Activated CD4-positive, alpha-beta T cell treated with anti-CD3 and anti-CD28 coated beads, Interleukin-2, amount 50 U/mL, for 48 hours (primary cell): ENCODE results near the gene SH3GL3.

Experiments used
- DNase-seq, 2 experiments: peaks; one replicate each; pipeline ENCODE4 v3.0.0-alpha.2; 2020

SH3GL3 gene

DNA sequence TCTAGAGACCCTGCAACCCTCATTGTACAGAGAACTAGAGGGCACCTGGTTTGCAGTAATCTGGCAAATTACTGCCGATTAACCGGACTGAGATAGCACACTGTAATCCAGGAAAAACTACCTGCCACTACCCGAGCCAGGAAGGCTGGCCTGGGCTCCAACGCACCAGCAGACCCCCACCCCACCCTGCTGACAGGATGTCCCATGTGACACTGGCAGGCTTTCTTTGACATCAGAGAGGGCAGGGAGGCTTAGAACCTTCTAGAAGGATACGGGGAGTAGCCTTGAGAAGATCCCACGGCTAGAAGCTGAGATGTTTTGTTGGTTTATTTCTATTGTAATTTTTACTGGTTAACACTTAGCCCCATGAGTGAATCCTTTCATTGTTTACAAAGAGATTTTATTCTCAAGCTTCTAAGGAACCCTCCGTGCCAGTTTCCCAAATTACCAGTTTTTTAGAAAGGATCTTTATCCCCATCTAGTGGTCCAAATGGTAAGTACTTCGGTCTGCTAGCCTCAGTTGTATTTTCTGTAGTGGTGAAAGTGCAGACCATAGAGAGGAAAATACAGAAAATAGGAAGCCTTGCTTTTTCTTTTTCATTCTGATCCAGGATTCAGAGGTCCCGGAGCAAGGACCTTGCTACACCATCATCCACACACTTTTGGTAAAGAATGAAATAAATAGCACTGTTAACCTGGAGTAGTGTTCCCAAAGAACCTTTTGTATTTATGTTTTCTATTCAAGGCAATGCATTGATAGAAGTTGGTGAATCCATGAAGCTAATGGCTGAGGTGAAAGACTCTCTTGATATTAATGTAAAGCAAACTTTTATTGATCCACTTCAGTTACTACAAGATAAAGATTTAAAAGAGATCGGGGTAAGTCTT lies 124.9 kb downstream of the SH3GL3 start:
- DNase-seq, result no peak

DNA sequence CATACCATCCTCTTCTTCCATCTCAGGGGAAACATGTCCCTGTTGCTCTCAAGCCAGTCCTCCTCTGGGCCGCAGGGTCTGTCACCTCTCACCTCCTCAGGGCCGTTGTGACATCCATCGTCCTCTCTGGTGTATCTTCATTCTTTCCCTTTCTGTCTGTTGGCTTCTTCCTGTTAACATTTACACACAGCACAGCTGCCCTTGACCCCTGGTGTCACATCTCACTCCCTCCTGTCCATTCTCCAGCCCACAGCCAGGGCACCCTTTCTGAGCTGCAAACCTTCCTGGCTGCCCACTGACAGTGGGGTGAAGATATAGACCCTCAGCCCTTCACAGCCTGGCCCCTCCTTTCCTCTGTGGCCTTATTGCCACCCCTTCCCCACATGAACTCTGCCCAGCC lies 127.2 kb downstream of the SH3GL3 start:
- no peak for DNase-seq

DNA sequence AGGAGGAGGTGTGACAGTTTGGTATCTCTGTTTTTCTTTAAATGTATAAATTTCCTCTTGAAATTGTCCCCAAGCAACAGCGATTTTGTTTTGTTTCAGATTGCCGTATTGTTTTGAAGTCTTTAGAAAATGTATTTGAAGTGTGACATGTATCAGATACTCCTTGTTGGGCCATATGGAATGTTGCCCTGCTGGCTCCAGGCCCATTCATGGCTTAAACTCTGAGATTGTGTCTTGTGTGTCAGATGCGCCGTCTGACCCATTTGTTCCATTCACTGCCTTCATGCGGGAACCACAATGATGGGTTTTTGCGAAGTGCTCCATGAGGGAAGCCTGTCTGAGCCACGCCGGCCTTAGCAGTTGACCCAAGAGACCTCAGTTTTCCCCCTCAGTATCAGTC lies 131.6 kb downstream of the SH3GL3 start:
- DNase-seq, result no peak

DNA sequence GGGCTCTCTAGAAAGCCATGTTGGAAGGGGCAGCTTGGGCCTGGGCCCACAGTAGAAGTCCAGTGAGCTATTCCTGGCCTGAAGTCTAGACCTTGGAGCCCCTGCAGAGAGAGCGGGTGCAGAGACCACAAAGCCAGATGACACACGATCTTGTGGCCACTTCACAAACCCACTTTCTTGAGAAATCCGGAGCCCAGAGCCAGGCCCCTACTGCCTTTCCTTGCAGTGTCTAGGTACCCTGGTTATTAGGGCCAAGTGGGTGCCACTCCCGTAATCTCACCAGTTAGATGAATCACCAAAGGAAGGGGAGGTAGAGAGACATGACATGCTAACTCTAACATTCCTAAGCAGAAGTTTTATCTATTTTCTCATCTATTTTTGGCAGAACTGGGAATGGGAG lies 134.2 kb downstream of the SH3GL3 start:
- no peak for DNase-seq

DNA sequence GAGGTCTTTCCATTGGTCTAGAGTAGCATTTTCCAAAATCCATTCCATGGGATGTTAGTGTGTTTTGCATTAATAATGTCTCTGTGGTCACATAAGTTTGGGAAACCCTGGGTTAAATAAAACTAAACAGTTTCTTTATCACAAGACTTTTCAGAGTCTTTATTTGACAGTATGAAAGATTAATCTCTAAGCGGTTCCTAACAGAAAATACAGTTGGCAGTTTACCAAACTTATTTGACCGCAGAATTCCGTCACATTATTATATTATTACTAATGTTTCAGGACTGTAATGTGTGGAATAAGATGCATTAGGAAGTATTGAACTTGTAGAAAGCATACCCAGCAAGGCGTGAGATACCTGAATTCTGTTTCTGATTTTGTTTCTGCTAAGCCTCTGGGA lies 135.2 kb downstream of the SH3GL3 start:
- no peak for DNase-seq

DNA sequence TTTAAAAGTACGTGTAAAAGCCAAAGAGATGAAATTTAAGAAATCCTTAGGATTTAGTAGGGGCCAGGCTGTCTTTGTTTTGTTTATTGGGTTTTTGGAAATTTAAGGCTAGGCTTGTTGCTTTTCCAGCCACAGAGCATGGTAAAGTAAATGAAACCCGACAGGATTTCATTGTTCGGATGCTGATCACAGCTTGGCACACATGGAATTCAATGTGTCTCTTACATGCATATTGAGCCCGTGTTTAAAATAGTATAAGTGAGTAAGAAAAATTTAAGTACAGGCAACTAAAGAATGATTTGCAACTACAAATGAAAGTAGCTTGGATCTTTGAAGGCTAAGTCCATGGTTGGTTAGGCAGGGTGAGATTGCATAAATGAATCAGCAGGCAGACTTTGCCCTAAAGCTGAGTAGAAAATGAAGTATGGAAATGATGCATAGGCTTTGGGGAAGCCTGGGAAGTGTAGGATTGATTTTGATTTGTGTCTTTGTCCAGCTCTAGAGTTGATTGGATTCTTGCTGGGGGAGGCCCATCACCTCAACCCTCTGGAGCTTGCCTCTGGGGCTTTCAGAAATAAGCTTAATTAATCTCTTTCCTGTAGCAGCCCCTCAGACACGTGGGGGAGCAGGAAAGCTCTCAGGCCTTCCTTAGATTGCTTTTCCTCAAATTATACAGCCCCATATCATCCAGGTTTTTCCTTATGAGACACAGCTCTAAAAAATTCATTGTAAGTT lies 138.6 kb downstream of the SH3GL3 start:
- DNase-seq, result no peak

DNA sequence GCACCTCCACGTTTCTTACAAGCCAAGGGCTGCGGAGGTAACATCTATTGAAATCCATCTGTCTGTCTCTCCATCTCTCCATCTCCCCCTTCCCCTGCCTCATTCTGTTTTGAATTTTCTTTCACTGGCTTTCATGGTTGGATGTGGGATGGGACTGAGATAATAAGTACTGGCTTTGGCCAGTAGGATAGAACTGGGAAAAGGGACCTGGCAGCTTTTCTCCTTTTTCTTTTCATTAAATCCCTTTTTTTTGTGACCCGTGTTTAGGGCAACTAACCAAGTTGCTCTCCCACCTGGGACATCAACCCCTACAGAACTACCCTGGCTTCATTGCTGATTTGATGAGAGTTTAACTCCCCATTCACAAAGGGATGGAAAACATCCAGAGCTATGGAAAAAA lies 139.9 kb downstream of the SH3GL3 start:
- DNase-seq, result no peak

DNA sequence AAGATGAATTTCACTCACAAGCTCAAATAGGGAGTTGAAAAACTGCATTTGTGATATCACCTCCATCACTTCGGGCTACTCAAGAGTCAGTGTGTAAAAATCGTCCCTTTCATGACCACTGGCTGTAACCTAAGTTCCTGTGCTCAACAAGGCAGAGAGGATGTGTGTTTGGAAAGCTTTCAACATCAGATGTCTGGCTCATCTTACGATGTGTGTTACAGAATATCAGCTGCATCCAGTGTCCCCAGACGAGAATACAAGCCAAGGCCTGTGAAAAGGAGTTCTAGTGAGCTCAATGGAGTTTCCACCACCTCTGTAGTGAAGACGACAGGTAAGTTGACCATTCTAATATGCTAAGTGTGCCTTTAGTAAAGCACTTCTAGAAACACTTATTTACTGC lies 141.3 kb downstream of the SH3GL3 start:
- DNase-seq, result no peak

DNA sequence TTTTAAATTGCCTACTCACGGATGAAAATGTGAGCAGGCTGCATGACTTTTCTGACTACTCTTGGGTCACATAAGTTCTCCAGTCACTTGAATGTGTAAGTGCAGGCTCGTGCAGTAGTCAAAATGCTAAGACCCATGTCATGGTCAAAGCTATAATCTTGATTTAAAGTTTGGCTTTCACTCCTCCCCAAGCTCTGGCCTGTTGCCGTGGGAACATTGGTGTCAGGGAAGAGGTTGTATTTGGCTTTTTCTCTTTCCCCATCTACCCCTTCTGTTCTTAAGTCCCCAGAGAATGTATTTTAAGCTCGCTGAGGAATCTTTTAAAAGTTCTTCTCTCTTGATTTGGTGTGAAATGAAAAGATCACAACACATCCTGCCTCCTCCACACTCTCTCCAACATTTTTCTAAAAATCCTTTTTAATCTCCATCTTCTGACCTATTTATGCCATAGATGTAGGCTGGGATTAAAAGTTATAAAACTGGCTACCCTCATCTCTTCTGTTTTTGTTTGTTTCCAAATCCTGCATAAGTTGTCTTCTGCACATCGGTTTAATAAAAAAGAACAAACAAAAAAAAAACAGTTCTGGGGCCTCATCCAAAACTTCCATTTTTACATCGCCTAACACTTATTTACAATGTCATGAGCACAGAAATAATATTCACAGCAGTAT lies 145.4 kb downstream of the SH3GL3 start:
- DNase-seq, result no peak

DNA sequence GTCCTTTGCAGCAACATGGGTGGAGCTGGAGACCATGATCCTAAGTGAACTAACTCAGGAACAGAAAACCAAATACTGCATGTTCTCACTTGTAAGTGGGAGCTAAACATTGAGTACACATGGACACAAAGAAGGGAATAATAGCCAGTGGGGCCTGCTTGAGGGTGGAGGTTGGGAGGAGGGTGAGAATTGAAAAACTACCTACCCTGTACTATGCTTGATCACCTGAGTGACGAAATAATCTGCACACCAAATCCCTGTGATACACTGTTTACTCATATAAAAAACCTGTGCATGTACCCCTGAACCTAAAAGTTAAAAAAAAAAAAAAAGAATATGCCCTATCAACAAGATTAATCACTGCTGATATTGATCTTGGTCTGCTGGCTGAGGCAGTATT lies 148.1 kb downstream of the SH3GL3 start:
- no peak for DNase-seq

DNA sequence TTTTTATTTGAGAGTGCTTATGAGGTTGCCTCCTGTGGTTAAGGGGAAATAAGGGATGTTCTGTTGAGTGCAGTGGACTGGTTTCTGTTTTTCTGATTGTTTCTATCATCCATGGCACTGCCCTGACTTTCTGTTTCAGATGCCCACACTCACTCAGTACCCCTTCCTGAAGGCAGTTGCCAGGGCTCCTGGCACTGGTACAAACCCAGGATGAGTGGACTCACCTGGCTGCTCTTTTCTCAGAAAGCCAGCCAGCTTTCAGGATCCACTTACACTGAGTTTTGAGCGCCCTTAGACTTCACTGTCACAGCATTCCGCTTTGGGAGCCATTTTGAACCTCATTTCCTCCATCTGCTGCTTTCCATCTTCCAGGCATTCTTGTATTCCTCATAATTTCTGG lies 150.9 kb downstream of the SH3GL3 start:
- DNase-seq, result no peak

DNA sequence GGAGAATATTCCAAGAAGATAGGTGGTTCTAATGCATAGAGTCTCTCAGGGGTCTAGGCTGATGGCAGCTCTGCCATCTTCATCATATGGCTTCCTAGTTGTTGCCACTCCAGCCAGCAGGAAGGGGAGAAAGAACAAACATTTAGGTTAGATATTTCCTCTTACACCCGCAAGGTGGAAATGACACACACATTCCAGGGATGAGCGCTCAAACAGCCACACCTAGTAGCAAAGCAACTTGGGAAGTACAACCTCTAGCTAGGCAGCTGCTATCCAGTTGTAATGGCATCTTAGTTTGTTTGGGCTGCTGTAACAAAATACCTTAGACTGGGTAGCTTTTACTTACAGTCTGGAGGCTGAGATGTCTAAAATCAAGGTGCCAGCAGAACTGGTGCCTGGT lies 154.9 kb downstream of the SH3GL3 start:
- no peak for DNase-seq

DNA sequence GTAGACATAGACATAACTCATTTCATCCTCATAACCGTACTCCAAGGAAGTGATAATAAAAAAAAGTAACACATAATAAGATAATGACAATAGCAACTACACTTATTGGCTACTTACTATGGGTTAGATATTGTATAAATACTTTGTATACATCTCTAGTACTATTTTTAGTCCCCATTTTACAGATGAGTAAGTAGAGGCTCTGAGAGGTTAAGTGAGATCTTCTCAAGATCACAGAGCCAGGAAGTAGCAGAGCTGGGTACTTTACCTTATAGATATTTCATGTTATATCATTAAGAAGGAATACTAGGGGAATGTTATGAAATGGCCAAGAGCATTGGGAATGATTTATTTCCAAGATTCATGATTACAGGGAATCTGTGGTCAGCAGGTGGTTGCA lies 157.4 kb downstream of the SH3GL3 start:
- no peak for DNase-seq

DNA sequence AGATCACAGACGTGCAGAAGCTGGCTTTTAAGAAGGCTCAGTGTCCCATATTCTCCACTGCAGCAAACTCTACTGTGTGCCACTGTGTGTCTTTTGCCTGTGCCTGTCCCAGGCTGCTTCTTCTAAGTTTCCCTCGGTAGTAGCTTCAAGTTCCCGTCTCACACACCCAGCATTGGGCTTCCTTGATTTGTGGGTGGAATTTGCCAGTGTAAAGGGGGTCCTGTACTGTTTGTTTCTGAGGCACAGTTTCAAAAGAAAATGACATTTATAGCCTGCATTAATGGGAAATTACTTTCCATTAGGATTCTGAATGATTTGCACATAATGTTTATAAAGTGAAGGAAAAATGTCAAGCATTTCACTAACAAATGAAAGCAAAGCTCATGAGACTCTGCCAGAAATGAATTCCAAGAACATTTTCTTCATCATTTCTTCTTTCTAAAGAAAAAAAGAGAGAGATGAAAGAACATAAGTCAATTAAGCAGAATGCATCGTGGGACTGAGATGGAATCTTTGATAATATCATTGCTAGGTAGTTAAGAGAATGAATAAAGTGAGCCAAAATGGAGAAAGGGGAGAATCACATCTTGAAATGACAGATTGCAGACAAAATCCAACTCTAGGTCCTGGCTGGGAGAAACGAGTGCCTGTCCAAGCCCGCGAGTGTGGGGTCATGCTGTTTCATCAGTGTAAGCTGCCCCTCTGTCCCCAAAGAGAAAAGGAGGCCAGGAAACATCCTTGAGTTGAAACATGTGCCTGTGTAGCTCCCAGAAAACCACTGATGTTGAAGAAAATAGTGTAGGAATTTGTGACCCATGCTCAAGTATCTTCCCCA lies 158.2 kb downstream of the SH3GL3 start:
- DNase-seq, result no peak

DNA sequence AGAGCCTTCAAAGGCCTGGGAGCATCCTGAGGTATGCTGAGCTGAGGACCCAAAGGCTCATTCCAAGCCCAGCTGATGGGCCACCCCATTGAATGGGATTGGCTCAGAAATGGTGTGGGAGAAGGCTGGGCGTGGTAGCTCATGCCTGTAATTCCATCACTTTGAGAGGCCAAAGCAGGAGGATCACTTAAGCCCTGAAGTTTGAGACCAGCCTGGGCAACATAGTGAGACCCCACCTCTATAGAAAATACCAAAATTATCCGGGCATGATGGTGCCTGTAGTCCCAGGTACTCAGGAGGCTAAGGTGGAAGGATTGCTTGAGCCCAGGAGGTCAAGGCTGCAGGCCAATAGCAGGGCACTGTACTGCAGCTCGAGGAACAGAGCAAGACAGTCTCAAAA lies 163.0 kb downstream of the SH3GL3 start:
- no peak for DNase-seq

DNA sequence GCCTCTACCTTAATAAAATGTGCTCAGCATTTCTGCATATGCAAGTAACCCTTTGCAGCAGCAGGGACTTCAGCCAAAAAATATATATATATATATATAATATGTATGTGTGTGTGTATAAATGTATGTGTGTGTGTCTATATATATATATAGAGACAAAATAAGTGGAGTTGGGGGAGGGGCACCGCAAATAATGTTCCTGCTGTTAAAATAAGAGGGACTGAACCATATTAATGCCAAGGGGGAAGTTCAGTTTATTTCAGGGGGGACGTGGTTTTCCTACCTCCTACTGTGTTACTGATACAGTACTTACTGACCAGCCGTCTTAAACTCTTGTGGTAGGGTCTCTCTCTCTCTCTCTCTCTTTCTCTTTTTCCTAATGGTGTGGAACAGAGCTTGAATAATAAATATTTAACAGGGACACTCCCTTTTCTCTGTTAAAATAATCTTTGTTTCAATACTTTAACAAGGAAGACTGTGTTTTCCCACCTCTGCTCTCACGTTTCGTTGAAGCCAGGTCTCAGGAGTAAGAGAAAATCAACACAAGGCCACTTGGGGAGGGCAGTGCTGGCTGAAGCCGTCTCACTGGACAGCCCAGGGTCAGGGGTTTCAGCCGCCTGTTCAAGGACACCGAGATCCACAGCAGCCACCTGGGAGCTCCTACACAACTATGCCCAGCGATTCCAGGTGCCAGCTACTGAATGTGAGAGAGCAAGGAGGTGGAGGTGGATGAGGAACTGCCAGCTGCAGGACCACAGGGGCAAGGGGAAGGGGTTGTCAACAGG lies 164.0 kb downstream of the SH3GL3 start:
- DNase-seq, result no peak

DNA sequence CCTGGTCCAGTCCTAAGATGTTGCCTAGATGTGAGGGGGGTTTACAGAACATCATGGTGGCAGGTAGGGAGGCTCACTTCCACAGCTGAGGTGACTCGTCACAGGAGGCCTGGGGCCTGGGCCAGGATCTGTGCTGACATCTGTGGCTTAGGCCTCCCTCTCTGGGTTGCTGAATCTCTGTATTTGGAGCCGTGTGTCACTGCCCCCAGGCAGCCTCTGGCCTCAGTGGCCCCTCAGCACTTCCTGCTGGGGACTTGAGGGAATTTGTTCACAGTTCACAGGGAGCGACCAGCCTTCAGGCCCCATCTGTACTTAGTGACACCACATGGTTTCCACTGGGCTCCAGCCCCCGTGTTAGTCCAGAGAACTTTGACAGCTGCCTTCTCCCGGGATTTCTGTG lies 165.1 kb downstream of the SH3GL3 start:
- no peak for DNase-seq

DNA sequence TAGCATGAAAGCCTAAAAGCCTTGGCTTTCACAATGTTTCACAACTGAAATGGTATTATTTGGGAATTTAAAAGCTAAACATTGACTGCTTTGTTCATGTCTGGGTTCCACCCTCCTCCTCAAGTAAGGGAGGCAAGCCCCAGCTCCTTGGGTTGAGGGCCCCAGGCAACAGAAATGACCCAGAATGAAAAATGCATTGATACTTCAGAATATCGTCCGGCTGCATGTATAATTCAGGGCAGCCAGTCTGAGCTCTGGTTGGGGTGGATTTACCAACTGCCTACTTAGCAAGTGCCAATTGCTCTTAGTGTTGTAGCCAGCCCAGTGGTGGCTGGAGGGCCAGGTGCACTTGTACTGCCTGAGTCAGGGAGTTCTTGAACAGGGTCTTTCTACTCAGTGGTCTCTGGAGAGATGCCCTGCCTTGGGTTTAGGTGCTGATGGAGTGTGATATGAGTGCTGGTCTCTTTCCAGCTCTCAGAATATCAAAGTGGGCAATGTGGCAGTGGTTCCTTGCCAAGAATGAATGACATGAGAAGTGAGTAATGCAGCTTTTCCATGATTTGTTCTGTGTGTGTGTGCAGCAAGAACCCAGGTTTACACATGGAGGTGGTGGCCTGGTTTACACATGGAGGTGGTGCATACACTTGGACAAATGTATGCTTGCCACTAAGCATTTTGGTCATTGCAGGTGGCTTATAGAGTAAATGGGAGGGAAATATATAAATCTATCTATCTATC lies 165.9 kb downstream of the SH3GL3 start:
- DNase-seq, result no peak

DNA sequence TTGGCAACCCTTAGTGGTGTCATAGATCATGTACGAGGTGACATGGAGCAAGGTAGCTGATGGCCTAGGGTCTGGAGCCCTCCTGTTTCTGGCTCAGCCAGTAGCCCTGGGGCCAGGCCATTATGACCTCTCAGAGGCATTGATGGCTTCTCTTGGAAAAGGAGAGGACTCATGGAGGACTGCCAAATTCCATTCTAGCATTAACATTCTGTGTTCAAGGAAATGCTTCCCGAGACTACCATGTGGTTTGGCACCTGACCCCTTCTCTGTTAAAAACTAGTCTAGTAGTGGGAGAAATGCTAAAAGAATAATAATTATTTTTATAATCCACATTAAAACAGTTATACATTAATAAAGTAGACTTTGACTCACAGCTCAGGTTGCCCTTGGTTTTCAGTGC lies 166.6 kb downstream of the SH3GL3 start:
- DNase-seq, result no peak

DNA sequence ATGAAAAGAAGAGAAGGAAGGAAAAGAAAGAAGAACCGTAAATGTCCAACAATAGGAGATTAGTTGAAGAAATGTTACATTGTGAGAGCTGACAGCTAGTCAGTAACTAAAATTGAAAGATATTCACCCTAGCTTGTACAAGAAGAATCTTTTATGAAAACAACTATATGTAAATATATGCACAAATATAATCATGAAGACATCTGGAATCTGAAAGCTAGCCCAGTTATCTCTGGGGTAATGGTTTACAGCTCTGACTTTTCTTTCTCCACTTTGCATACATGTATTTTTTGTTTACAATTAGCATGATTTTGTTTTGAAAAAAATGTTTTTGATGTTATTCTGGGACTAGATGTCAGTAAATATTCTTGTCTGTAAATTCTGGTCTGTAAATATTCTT lies 169.7 kb downstream of the SH3GL3 start:
- no peak for DNase-seq

DNA sequence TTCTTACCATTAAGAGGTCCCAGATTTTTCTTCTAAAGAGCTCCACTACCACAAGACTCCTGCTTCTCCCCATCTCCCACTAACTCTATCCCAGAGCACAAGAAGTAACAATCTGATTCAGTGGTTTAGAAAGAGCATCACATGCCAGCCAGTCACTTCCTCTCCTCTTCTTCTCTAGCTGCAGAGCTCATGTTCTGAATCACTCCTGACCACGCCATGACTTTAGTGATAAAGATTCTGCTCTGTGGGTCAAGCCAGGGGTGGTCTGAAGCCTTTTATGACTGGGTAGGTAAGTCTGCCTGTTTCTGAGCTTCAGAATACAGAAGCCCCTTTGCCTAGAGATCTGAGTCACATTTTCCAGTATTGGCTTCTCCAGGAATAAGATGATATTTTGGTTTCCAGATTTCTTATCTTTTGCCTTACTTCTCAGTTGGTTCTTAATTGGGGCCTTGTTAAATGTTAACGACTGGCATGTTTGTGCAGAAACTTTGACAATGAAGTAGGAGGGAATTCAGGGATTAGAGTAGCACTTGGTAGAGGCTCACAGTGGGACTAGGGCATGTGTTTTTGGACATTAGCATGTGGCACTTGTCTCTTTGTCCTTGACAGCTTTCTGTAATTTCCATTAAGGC lies 179.1 kb downstream of the SH3GL3 start:
- no peak for DNase-seq
